NCI-H2227 treated with DMSO at 0.1 percent for 48 hours (cell line): Measurements from ENCODE around the gene ANKRD13D.

Source experiments
- DNase-seq: peaks from one replicate; lab custom pipeline; 2025; lab: John Stamatoyannopoulos, UW

ANKRD13D gene

DNA sequence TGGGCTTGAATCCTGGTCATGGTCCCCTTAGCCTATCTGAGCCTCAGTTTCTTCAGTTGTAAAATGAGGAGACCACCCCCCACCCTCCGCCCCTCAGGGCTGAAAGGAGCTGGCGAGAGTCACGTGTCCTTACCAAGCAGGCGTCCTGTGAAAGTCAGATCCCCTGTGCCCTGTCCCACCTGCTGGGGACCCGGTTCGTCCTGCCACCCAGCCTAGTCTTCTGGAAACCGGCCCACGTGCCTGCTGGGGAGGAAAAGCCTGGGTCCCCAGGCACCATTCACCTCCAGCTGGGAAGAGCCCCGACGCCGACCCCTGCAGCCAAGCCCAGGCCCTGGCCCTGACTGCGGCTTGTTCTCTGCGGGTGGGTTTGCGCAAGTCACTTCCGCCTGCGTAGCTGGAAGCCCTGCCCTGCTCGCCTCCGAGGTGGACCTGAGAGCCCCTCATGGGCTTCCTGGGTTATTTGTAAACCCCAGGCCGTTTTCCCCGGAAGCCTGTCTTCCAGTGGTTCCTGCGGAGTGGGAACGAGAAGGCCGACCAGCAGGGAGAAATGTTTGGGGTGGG is 13.5 kb downstream of the ANKRD13D start:
- DNase-seq, result no peak

DNA sequence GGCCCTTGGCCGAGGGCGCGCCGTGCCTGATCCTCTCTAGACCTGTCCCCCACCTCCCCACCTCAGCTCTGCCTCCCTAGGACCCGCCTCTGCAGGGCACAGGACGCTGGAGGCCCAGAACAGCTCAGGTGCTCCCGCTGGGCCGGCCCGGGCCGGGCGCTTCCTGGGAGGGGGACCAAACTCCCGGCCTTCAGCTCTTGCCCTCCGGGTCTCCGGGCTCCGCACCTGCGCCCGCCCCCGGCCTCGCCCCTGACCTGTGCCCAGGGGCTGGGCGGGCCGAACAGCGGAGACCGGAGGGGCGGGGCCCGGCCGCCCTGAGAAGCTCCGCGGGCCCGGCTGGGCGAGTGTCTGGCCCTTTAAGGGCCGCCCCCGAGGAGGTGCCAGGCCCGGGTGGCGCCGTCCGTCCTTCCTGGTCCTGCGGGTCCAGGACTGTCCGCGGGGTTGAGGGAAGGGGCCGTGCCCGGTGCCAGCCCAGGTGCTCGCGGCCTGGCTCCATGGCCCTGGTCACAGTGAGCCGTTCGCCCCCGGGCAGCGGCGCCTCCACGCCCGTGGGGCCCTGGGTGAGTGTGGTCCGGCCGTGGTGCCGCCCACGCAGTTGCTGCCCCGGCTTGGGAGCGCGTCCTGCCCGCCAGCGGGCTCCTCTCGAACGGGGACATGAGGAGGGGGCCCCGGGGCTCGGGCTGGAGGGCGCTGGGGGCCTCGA is 14.2 kb downstream of the ANKRD13D start, which contains the start of gene SSH3:
SSH3 (plus strand) TSS at position 399 of the 703 bp plus-strand sequence; CDS start at position 495, 96 bp downstream.
- DNase-seq, result peak; percentile 38

DNA sequence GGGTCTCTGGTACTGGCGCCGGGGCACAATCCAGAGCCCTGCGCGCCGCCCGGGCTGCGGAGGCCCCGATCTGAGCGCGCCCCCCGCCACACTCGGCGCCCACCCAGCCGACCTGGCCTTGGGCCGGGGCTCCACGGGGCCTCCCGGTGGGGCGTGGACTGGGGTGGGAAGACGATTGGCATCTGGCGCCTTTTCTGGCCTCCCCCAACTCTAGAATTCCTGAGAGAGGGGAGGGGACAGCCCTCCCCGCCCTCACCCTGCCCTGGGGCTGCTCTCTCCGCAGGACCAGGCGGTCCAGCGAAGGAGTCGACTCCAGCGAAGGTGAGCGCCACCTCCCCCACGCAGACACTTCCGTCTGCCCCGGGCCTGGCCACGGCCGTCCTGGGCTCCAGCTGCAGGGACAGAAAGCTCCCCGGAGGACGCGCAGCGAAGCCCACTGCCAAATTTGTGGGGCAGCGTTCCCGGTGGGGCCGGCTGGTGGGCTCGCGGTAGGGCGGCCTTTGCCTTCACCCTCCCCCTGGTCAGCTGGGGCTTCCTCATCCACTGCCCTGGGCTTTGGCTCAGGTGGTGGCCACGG is 14.8 kb downstream of the ANKRD13D start:
- no peak for DNase-seq

DNA sequence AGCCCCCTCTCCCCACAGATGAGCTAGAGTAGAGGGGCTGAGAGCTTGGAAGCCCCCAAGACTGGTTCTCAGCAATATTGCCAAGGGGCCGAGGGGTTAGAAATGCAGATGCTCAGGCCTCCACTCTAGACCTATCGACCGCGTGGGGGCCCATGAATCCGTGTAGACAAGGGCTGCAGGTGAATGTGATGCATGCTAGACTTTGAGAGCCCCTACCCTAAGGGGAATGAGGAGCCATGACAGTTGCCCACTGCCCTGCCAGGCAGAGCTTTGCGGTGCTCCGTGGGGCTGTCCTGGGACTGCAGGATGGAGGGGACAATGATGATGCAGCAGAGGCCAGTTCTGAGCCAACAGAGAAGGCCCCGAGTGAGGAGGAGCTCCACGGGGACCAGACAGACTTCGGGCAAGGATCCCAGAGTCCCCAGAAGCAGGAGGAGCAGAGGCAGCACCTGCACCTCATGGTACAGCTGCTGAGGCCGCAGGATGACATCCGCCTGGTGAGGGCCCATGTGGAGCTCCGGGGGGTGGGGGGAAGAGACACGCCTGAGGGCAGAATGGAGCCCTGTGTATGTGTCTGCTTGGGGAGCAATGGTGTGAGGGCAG is 15.5 kb downstream of the ANKRD13D start:
- DNase-seq, result no peak

DNA sequence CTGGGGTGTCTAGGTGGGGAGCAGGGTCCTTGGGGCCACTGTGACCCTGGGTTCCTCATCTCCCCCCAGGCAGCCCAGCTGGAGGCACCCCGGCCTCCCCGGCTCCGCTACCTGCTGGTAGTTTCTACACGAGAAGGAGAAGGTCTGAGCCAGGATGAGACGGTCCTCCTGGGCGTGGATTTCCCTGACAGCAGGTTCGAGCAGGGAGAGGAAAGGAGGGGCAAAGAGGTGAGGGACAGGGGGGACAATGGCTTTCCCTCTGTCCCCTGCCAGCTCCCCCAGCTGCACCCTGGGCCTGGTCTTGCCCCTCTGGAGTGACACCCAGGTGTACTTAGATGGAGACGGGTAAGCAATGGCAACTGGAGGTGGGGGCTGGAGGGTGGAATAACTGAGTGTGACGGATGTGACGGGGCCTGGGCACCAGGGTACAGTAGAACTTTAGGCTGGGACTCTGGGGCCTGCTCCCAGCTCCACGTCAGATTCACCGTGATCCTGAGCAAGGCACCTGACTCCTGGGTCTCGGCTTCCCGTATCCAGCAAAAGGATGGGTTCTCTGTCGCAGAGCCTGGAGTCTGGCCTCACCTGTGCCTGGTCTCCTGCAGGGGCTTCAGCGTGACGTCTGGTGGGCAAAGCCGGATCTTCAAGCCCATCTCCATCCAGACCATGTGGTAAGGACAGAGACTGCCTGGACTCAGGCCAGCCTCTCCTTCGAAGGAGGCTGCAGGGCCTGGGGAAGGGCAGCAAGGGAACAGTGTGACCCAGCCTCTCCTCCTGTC is 17.9 kb downstream of the ANKRD13D start:
- DNase-seq, result no peak

DNA sequence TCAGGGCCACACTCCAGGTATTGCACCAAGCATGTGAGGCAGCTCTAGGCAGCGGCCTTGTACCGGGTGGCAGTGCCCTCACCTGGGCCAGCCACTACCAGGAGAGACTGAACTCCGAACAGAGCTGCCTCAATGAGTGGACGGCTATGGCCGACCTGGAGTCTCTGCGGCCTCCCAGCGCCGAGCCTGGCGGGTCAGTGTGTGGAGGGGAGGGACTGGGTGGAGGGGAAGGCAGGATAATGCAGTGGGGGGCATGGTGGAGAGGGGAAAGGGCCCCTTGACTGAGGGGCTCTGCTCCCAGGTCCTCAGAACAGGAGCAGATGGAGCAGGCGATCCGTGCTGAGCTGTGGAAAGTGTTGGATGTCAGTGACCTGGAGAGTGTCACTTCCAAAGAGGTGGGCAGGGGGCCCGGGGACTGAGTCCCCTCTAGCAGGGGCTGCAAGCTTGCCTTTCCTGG is 18.5 kb downstream of the ANKRD13D start:
- no peak for DNase-seq

DNA sequence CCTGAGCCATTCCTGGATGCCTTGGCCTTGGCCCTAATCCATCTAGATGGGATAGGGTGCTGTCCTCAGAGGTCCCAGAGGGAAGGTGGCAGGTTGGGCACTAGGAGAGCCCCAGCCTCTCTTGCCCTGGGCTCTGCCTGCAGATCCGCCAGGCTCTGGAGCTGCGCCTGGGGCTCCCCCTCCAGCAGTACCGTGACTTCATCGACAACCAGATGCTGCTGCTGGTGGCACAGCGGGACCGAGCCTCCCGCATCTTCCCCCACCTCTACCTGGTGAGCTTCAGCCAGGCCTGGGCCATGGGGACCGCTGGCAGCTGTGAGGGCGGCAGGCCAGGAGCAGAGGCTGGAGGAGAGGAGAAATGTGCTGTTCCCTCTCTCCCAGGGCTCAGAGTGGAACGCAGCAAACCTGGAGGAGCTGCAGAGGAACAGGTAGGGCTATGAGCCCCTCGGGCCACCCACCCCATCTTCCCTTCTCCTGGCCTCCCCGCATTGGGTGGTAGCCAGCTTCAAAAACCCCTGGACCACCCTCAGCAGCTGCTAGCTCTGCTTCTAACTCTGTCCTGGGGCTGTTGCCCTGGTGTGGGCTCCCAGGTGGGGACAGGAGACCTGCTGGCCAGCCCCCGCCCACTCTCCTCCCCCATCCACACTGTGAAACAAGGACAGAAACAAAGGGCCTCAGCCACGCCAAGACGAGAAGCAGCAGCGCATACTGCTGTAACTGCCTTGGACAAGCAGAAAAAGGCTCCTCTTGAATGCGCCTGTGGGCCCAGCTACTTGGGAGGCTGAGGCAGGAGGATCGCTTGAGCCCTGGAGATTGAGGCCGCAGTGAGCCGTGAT is 19.1 kb downstream of the ANKRD13D start:
- DNase-seq, result no peak

DNA sequence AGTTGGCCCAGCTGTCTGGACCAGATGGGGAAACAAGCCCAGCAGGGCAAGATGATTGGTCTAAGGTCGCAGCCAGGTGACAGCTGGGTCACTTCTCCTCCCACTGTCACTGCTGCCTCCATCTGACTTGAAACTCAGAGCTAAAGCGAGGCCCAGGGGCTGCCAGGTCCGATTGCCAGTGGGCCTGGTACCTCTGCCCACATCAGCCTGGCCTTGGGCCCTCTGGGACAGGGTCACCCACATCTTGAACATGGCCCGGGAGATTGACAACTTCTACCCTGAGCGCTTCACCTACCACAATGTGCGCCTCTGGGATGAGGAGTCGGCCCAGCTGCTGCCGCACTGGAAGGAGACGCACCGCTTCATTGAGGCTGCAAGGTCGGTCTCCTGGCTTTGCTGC is 20.1 kb downstream of the ANKRD13D start:
- no peak for DNase-seq

DNA sequence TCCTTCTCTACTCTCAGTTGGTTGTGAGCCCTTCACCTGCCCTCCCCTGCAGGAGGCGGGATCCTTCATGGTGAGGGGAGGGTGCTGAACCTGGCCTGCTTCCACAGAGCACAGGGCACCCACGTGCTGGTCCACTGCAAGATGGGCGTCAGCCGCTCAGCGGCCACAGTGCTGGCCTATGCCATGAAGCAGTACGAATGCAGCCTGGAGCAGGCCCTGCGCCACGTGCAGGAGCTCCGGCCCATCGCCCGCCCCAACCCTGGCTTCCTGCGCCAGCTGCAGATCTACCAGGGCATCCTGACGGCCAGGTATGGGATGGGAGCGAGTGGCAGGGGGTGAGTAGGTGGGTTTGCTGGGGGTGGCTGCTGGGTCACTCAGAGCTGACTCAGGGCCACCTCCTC is 20.6 kb downstream of the ANKRD13D start:
- no peak for DNase-seq

DNA sequence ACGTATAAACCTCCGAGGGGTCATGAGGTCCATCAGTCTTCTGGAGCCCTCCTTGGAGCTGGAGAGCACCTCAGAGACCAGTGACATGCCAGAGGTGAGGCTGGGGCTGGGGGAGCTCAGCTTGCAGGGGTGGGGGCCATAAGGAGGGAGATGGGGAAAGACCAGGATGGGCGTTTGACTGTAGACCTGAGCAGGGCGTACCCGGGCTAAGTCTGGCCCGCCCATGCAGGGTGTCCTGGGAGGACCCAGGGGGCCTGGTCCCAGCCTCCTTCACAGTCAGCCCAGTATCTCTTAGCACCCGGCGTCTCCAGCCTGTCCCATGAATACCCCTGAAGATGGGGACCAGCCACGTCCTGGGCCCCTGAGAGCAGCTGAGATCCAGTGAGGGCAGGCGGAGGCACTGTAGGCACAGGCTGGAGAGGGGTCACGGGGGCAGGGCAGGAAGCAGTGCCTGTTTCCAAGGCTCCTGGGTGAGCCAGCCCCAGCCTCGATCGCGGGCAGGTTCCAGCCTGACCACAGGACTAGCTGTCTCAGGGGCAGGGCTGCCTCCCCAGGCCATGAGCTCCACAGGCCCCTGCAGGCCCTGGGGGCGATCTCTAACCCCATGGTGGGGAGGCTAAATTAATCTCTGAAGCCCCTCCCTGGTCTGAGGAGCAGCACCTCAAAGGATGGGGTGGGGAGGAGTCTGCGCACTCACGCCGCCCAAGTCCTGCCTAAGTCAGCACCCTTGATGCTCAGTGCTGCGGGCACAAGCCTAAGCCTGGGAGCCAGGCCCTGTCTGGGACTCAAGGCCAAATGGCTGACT is 21.3 kb downstream of the ANKRD13D start:
- no peak for DNase-seq

DNA sequence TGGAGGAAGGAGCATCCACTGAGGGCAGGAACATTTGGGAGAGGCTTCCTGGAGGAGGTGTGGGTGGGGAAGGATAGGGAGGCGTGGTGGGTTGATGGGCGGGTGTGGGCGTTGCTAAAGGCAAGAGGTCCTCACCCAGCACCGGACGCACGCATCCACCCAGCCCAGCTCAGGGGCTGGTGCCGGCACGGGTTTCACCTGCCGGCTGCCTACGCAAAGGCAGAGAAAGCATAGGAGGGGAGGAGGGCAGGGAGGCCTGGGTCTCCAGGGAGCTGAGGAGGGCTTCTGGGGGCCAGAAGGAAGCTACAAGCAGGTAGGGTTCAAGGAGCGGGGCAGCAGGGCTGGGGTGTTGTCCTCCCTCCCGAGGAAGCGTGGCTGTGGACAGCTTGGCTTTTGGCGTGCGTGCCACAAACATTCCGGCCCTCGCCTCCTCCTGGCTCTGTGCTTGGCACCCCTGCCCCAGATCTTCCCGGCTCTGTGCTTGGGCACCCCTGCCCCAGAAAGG is 22.0 kb downstream of the ANKRD13D start:
- DNase-seq, result no peak

DNA sequence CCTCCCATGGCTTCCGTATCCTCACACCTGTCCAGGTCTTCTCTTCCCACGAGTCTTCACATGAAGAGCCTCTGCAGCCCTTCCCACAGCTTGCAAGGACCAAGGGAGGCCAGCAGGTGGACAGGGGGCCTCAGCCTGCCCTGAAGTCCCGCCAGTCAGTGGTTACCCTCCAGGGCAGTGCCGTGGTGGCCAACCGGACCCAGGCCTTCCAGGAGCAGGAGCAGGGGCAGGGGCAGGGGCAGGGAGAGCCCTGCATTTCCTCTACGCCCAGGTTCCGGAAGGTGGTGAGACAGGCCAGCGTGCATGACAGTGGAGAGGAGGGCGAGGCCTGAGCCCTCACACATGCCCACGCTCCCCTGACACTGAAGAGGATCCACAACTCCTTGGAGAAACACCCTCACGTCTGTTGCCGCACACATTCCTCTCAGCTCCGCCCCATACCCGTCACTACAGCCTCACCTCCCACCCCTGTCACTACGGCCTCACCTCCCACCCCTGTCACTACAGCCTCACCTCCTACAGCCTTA is 22.5 kb downstream of the ANKRD13D start:
- DNase-seq, result no peak

DNA sequence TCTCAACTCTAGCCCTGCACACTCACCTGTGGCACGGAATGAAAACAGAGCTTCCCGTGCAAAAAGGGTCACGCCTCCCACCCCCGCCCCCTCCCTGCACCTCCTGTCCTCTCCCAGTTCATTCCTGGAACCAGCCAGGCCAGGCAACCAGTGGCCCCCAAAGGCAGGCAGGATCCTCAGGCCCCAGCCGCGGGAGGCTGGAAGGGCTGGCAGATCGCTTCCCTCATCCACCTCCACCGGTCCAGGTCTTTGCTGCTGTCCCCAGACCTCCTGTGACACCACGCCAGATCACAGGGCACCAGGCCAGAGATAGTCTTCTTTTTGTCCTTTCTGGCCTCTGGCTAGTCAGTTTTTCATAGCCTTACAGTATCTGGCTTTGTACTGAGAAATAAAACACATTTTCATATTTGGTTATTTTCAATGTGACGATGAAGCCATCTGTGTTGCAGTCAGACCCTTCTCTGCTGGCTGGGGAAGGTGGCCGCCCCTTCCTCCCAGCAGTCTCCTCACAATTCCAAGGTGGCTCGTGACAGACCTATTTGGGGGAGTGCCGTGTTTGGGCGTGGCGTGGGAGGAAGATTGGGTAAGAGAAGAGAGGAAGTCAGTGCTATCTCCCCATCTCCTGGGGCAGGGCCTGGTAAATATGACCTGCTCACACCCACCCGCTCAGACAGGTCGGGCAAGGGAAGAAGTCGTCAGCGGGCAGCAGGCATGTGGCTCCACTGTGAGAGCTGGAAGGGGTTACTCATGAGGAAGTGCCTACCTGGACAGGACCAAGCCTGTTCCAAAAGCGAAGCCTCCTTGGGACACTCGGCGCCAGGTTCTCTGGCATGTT is 23.3 kb downstream of the ANKRD13D start:
- DNase-seq, result no peak

DNA sequence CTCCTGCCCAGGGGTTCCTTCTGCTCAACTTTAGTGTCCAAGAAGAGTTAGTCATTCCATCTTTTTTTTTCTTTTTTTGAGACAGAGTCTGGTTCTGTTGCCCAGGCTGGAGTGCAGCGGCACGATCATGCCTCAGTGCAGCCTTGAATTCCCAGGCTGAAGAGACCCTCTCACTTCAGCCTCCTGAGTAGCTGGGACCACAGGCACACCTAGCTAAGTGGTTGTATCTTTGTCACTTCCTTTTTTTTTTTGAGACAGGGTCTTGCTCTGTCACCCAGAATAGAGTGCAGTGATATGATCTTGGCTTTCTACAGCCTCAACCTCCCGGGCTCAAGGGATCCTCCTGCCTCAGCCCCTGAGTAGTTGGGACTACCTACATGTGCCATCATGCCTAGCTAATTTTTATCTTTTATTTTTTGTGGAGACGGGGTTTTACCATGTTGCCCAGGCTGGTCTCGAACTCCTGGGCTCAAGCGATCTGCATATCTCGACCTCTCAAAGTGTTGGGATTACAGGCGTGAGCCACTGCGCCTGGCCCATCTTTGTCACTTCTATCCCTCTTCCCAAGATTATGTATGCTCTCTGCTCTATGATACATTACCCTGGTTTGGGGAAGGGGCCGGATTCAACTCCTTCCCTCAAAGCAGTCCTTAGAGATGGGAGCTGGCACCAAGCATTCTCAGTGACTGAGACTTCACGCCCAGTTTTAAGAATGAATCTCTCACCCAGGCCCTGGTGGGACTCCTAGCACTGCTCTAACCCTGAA is 24.2 kb downstream of the ANKRD13D start:
- no peak for DNase-seq

DNA sequence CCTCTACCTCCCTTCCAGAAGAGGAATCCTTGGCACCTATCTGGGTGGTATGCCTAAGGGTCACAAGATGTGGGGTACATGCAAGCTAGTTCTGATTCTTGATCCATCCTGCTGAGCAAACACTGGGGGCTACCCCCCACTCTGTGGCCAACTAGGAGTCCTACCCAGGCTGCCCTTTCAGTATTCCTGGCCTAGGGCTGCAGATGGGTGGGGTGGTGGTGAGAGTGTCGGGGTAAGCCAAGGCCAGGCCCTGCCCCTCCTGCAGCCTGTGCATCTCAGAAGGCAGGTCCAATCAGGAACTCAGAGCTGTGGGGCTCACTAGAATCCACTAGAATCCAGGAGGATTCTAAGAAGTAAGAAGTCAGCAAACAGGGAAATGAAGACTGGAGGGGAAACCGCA is 25.1 kb downstream of the ANKRD13D start:
- no peak for DNase-seq

DNA sequence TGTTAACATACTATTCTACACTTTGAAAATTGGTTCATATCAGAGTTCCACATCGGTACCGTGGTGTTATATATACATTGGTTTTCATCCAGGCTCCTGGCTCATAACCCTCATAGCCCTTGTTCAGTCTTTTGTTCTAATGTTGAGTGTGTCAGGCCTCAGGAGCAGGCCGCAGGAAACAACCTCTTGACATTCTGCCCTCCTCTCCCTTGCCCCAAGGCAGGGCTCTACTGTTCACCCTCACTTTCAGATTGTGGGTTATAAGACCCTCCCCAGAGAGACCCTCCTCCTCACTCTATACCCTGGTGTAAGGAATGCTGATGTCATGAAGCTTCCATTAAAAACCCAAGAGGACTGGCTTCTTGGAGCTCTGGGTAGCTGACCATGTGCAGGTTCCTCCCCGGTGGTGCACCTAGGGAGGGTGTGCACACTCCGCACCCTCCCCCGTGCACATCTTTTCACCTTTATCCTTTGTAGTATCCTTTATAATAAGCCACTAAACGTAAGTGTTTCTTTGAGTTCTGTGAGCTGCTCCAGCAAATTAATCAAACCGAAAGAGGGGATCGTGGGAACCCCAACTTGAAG is 26.3 kb downstream of the ANKRD13D start:
- no peak for DNase-seq

DNA sequence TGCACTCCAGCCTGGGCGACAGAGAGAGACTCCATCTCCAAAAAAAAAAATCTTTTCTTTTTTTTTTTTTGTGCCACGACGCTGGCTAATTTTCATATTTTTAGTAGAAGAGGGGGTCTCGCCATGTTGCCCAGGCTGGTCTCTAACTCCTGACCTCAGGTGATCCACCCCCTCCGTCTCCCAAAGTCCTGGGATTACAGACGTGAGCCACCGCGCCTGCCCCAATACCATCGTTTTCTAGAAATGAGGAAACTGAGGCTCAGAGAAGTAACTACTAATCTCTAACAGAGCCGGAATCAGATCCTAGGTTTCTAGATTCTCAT is 27.7 kb downstream of the ANKRD13D start:
- no peak for DNase-seq

DNA sequence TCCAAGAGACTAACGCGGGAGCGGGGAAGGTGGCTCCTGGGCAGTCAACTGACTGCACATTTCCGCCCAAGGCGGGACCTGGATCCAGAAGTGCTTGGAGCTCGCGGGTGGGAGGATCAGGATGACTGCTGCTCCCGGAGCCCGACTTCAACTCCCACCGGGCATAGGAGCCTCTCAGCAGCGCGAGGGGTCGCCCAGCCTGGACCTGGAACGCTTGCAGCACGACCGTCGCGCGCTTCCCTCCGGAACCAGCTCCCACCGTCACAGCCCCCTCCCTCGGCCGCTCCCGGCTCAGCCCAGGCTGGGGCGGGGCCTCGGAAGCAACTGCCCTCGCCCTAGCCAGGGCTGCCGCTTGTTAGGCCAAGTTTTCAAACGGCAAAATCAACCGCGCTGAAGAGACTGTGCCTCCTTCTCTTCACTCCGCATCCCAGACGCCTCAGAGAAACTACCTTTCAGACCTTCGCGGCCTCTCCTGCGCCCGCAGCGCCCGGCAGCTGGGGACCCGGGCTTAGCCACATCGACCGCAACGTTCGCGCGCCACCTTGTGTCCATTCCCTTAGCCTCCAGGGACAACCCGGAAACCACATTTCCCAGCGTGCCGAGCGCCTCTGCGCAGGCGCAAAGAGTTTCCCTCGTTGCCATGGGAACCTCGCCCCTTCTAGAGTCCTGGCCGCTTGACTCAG is 28.2 kb downstream of the ANKRD13D start:
- DNase-seq, result peak; percentile 97
